Right lobe of liver (tissue), 4 donors: ENCODE data around the gene RPLP2.

ENCODE experiments used
- POLR2A ChIP-seq: fragments of 450-650 bp; IDR thresholded peaks from one replicate; pipeline ENCODE4 v1.6.1; 2017; ENCODE audit warnings: antibody characterized with exemption, mild to moderate bottlenecking
- TF ChIP-seq, protein P1 (sequence below), 4 donors: fragments of 200-600 bp in 3 of 4; fragments of 450-650 bp in 1 of 4; IDR thresholded peaks; one replicate each; pipeline versions ENCODE4 v1.5.1 to v1.8.0; 2016 to 2022; ENCODE audit warnings: antibody characterized with exemption in 4 of 4, mild to moderate bottlenecking in 2 of 4
- donor health status: DM: no; HTN: no; CAD: no.
- donor health status: DM: no; HTN: no; CAD: no.
- donor health status: DM: no; HTN: yes; CAD: no.

DNA sequence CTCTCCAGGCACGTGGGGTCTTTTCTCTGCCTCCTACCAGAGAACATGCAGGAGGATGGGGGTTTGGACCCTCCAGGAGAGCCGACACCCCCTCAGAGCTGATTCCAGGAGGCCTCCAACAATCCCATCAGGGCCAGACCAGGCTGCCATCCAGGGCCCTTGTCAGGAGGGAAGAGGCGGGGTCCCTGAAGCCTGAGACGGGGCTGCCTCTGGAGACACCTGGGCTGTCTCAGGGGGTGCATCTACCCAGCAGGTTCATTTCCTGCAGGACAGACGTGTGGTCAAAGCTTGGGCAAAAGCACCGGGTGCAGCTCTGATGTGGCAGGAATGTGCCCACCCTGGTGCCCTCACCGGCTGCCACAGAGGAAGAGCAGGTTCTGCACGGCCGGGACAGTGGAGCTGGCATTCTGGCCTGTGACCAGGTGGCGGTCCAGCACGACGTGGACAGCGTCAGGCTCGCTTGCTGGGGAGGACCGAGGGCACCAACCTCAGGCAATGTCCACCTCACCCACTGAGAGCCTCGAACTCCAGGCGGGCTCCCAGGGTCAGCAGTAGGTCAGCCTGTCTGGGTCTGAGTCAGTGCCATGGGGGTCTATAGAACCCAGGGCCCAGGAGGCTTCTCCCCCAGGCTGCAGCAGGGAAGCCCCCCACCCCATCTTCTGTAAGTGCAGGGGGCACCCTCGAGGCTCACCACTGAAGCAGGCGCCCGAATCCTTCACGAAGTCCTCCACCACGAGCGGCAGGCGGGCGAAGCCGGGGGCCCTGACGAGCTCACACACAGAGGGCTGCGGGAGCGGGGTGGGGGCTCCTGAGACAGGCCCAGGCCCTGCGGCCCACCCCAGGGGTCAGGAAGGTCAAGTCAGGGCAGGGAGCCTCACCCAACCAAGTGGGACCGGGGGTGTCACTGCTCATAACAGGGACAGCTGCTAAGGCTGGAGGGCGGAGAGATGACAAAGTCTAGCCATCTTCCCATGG, 38.8 kb upstream of the RPLP2 start:
- TF ChIP-seq, protein P1, sequence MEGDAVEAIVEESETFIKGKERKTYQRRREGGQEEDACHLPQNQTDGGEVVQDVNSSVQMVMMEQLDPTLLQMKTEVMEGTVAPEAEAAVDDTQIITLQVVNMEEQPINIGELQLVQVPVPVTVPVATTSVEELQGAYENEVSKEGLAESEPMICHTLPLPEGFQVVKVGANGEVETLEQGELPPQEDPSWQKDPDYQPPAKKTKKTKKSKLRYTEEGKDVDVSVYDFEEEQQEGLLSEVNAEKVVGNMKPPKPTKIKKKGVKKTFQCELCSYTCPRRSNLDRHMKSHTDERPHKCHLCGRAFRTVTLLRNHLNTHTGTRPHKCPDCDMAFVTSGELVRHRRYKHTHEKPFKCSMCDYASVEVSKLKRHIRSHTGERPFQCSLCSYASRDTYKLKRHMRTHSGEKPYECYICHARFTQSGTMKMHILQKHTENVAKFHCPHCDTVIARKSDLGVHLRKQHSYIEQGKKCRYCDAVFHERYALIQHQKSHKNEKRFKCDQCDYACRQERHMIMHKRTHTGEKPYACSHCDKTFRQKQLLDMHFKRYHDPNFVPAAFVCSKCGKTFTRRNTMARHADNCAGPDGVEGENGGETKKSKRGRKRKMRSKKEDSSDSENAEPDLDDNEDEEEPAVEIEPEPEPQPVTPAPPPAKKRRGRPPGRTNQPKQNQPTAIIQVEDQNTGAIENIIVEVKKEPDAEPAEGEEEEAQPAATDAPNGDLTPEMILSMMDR (IDR thresholded peaks at IDR 0.05), result no peak
- no peak for TF ChIP-seq POLR2A
